DOHH2 (cell line): ENCODE measurements around the gene BST2.

ENCODE experiments used
- H3F3A ChIP-seq: fragments of 200-600 bp; sonication (generic), shearing (Covaris generic); 2 replicates; pipeline ENCODE4 v1.6.0; 2016; ENCODE audit warnings: antibody characterized with exemption, mild to moderate bottlenecking; ENCODE audit not compliant: control insufficient read depth, insufficient read depth
- H3K27ac ChIP-seq: fragments of 200-600 bp; sonication (generic); 2 replicates; pipeline ENCODE4 v1.5.1; 2014; ENCODE audit warnings: low read depth, mild to moderate bottlenecking, low read length, moderate library complexity
- H3K27me3 ChIP-seq: fragments of 200-600 bp; sonication (generic); 2 replicates; pipeline ENCODE4 v1.6.1; 2014; ENCODE audit warnings: mild to moderate bottlenecking, low read length, mixed read lengths; ENCODE audit not compliant: control insufficient read depth
- H3K36me3 ChIP-seq: fragments of 200-600 bp; sonication (generic); 2 replicates; pipeline ENCODE4 v1.6.1; 2014; ENCODE audit warnings: mild to moderate bottlenecking, low read length, moderate library complexity, mixed read lengths; ENCODE audit not compliant: control insufficient read depth
- H3K4me1 ChIP-seq: fragments of 200-600 bp; sonication (generic); 2 replicates; pipeline ENCODE4 v1.6.1; 2014; ENCODE audit warnings: mild to moderate bottlenecking, low read length, mixed read lengths; ENCODE audit not compliant: control insufficient read depth
- H3K4me2 ChIP-seq: fragments of 200-600 bp; sonication (generic); 2 replicates; pipeline ENCODE4 v1.6.0; 2014; ENCODE audit warnings: mild to moderate bottlenecking, low read length, moderate library complexity
- H3K4me3 ChIP-seq: fragments of 200-600 bp; sonication (generic); 2 replicates; pipeline ENCODE4 v1.5.1; 2014; ENCODE audit warnings: mild to moderate bottlenecking, low read length, mixed read lengths
- H3K79me2 ChIP-seq: fragments of 200-600 bp; sonication (generic); 2 replicates; pipeline ENCODE4 v1.6.1; 2014; ENCODE audit warnings: mild to moderate bottlenecking, low read length, mixed read lengths; ENCODE audit not compliant: control insufficient read depth
- H3K9me2 ChIP-seq: fragments of 200-600 bp; sonication (generic); replicated peaks from 2 replicates; pipeline ENCODE4 v1.6.1; 2014; ENCODE audit warnings: mild to moderate bottlenecking, low read length, mixed read lengths; ENCODE audit not compliant: control insufficient read depth
- H3K9me3 ChIP-seq: fragments of 200-600 bp; sonication (generic); 2 replicates; pipeline ENCODE4 v1.6.1; 2014; ENCODE audit warnings: antibody characterized with exemption, low read length, mixed read lengths; ENCODE audit not compliant: control insufficient read depth, insufficient read depth
- H4K20me1 ChIP-seq: fragments of 200-600 bp; sonication (generic); 2 replicates; pipeline ENCODE4 v1.6.0; 2014; ENCODE audit warnings: low read depth, mild to moderate bottlenecking, antibody characterized with exemption, low read length, moderate library complexity; ENCODE audit not compliant: control insufficient read depth, insufficient read depth
- CTCF ChIP-seq: fragments of 200-600 bp; sonication (generic); IDR thresholded peaks from one replicate; pipeline ENCODE4 v1.5.1; 2014; ENCODE audit warnings: antibody characterized with exemption, mild to moderate bottlenecking, low read depth, low read length; ENCODE audit not compliant: poor library complexity, severe bottlenecking
- EZH2phosphoT487 ChIP-seq: fragments of 200-600 bp; sonication (generic); IDR thresholded peaks from 2 replicates; pipeline ENCODE4 v1.6.1; 2017; ENCODE audit warnings: borderline replicate concordance, mild to moderate bottlenecking, antibody characterized with exemption, low read length, moderate library complexity, mixed read lengths

The BST2 gene

GRCh38 chr19:17378271-17378670, 27.2 kb downstream of the BST2 start:
- Histone ChIP-seq H3K36me3 (no peaks in the 10 kb centered on the region), H4K20me1 (no peaks in the 10 kb centered on the region), H3F3A (peaks cover 4% of the 10 kb centered on the region; the same call in 1 of the 2 replicates), H3K27me3 (no peaks in the 10 kb centered on the region), H3K9me3 (0 out of 2 replicates have a peak, but pooled peaks cover 4% of the 10 kb centered on the region), H3K4me3 (no peak overlapping the region), H3K4me2 (no peak overlapping the region), H3K4me1 (peaks cover 54% of the 10 kb centered on the region), H3K79me2 (no peaks in the 10 kb centered on the region), H3K27ac (no peak overlapping the region), H3K9me2 (no peaks in the 10 kb centered on the region)
- TF ChIP-seq CTCF, result no peak
- TF ChIP-seq EZH2phosphoT487, result no peak

GRCh38 chr19:17376935-17377600, 28.4 kb downstream of the BST2 start, which contains the start of gene PLVAP:
PLVAP (minus strand) TSS chr19:17377342; CDS start chr19:17377288, 54 bp downstream.
- Histone ChIP-seq H3K4me2 (no peak within 1 kb of the TSS), H3K9me2 (no peaks in the 10 kb centered on the region), H3K79me2 (no peaks in the 10 kb centered on the region), H3F3A (peaks cover 4% of the 10 kb centered on the region; the same call in 1 of the 2 replicates), H3K9me3 (0 out of 2 replicates have a peak, but pooled peaks cover 4% of the 10 kb centered on the region), H3K4me3 (no peak within 1 kb of the TSS), H3K36me3 (no peaks in the 10 kb centered on the region), H3K27me3 (no peaks in the 10 kb centered on the region), H3K27ac (no peak within 1 kb of the TSS), H4K20me1 (no peaks in the 10 kb centered on the region), H3K4me1 (peaks cover 51% of the 10 kb centered on the region)
- TF ChIP-seq EZH2phosphoT487 (no peak), CTCF (no peak)

- H3K4me1 ChIP-seq, result peaks cover 70% of the 10 kb centered on the region
- H3K9me3 ChIP-seq, result no peaks in the 10 kb centered on the region
- H3K4me2 ChIP-seq, result peak overlapping the region; percentile 78
- no peaks in the 10 kb centered on the region for H3K79me2 ChIP-seq
- no peaks in the 10 kb centered on the region for H3K27me3 ChIP-seq
- H3F3A ChIP-seq, result peaks cover 6% of the 10 kb centered on the region
- no peaks in the 10 kb centered on the region for H3K36me3 ChIP-seq
- H3K9me2 ChIP-seq, result no peaks in the 10 kb centered on the region
- no peak for TF ChIP-seq EZH2phosphoT487
- TF ChIP-seq CTCF, result no peak
- peak overlapping the region; percentile 90 for H3K27ac ChIP-seq
- H4K20me1 ChIP-seq, result no peaks in the 10 kb centered on the region
- H3K4me3 ChIP-seq, result peak overlapping the region; percentile 65
Measured at GRCh38 chr19:17370026-17370587, 35.3 kb downstream of the BST2 start.
